H9 (cell line): ENCODE results near the gene RICTOR. TPM values are rescaled to one million over a fixed set of nuclear protein-coding genes. Genes with fewer than 3 reads are reported as not detected.

Experiments
- DNase-seq: peaks from one replicate; pipeline ENCODE4 v3.0.0-alpha.2; 2017
- H2AFZ ChIP-seq: one replicate; pipeline ENCODE4 v1.6.1; 2013; ENCODE audit warnings: mild to moderate bottlenecking, low read length, control low read depth, moderate library complexity
- H2AK5ac ChIP-seq: 2 replicates; pipeline ENCODE4 v1.6.1; 2013; ENCODE audit warnings: low read length, control low read depth, mixed read lengths; ENCODE audit not compliant: insufficient read length
- H2BK120ac ChIP-seq: one replicate; pipeline ENCODE4 v1.6.1; 2013; ENCODE audit warnings: low read depth, mild to moderate bottlenecking, low read length, control low read depth, inconsistent platforms; ENCODE audit not compliant: poor library complexity, severe bottlenecking
- H2BK12ac ChIP-seq: 2 replicates; pipeline ENCODE4 v1.6.1; 2013; ENCODE audit warnings: low read length, control low read depth, mixed read lengths, low read depth; ENCODE audit not compliant: insufficient read length
- H2BK15ac ChIP-seq: 2 replicates; pipeline ENCODE4 v1.6.1; 2013; ENCODE audit warnings: low read depth, low read length, control low read depth
- H2BK20ac ChIP-seq: one replicate; pipeline ENCODE4 v1.6.1; 2013; ENCODE audit warnings: low read depth, mild to moderate bottlenecking, low read length, control low read depth, inconsistent platforms; ENCODE audit not compliant: poor library complexity, severe bottlenecking
- H2BK5ac ChIP-seq: 2 replicates; pipeline ENCODE4 v1.6.1; 2013; ENCODE audit warnings: low read length, control low read depth, mixed read lengths; ENCODE audit not compliant: insufficient read length
- H3K14ac ChIP-seq: 2 replicates; pipeline ENCODE4 v1.6.1; 2013; ENCODE audit warnings: low read length, control low read depth; ENCODE audit not compliant: insufficient read depth
- H3K18ac ChIP-seq: 2 replicates; pipeline ENCODE4 v1.6.1; 2013; ENCODE audit warnings: low read depth, mild to moderate bottlenecking, mixed read lengths, low read length, control low read depth; ENCODE audit not compliant: insufficient read length
- H3K23ac ChIP-seq: 2 replicates; pipeline ENCODE4 v1.6.1; 2013; ENCODE audit warnings: low read length, control low read depth, mixed read lengths, low read depth; ENCODE audit not compliant: insufficient read length
- H3K23me2 ChIP-seq: 2 replicates; pipeline ENCODE4 v1.6.1; 2013; ENCODE audit warnings: low read depth, mild to moderate bottlenecking, mixed read lengths, low read length, control low read depth; ENCODE audit not compliant: insufficient read length, poor library complexity, severe bottlenecking
- H3K27ac ChIP-seq: 2 replicates; pipeline ENCODE4 v1.5.1; 2013; ENCODE audit warnings: low read length, control low read depth, mixed read lengths, low read depth; ENCODE audit not compliant: insufficient read length
- H3K27me3 ChIP-seq: 2 replicates; pipeline ENCODE4 v1.6.1; 2013; ENCODE audit warnings: low read length, control low read depth, inconsistent platforms; ENCODE audit not compliant: insufficient read depth
- H3K4ac ChIP-seq: 2 replicates; pipeline ENCODE4 v1.6.1; 2013; ENCODE audit warnings: low read depth, mild to moderate bottlenecking, control low read depth, inconsistent platforms, low read length, moderate library complexity
- H3K4me1 ChIP-seq: 2 replicates; pipeline ENCODE4 v1.6.1; 2013; ENCODE audit warnings: low read length, control low read depth, inconsistent platforms; ENCODE audit not compliant: insufficient read depth
- H3K4me2 ChIP-seq: 2 replicates; pipeline ENCODE4 v1.6.1; 2013; ENCODE audit warnings: low read length, control low read depth, mixed read lengths; ENCODE audit not compliant: insufficient read length, insufficient read depth
- H3K56ac ChIP-seq: 2 replicates; pipeline ENCODE4 v1.6.1; 2013; ENCODE audit warnings: low read depth, mild to moderate bottlenecking, mixed read lengths, low read length, control low read depth; ENCODE audit not compliant: insufficient read length
- H3K79me1 ChIP-seq: 2 replicates; pipeline ENCODE4 v1.6.1; 2013; ENCODE audit warnings: low read depth, mild to moderate bottlenecking, moderate library complexity, low read length, control low read depth, inconsistent platforms; ENCODE audit not compliant: insufficient read depth, poor library complexity, severe bottlenecking
- H3K79me2 ChIP-seq: 2 replicates; pipeline ENCODE4 v1.6.1; 2013; ENCODE audit warnings: low read length, control low read depth, inconsistent platforms; ENCODE audit not compliant: insufficient read depth
- H3K9ac ChIP-seq: 2 replicates; pipeline ENCODE4 v1.6.1; 2013; ENCODE audit warnings: low read length, control low read depth, mixed read lengths; ENCODE audit not compliant: insufficient read length; ENCODE audit errors: extremely low read depth
- H3K9me3 ChIP-seq: one replicate; pipeline ENCODE4 v1.6.1; 2013; ENCODE audit warnings: low read depth, low read length, inconsistent platforms; ENCODE audit not compliant: control insufficient read depth
- H3T11ph ChIP-seq: one replicate; pipeline ENCODE4 v1.6.1; 2013; ENCODE audit warnings: mild to moderate bottlenecking, low read length, control low read depth, inconsistent platforms
- H4K20me1 ChIP-seq: one replicate; pipeline ENCODE4 v1.6.1; 2013; ENCODE audit not compliant: control insufficient read depth, insufficient read length, insufficient read depth
- H4K5ac ChIP-seq: 2 replicates; pipeline ENCODE4 v1.6.1; 2013; ENCODE audit warnings: low read depth, mild to moderate bottlenecking, mixed read lengths, low read length, control low read depth; ENCODE audit not compliant: insufficient read length
- H4K8ac ChIP-seq: replicated peaks from 2 replicates; pipeline ENCODE4 v1.6.1; 2013; ENCODE audit warnings: low read length, control low read depth, mixed read lengths, low read depth; ENCODE audit not compliant: insufficient read length
- H4K91ac ChIP-seq: 2 replicates; pipeline ENCODE4 v1.6.1; 2013; ENCODE audit warnings: low read depth, mild to moderate bottlenecking, moderate library complexity, mixed read lengths, low read length, control low read depth; ENCODE audit not compliant: insufficient read length
- H3K27ac Mint-ChIP-seq, 3 experiments: 2 replicates in 2 of 3; 3 replicates in 1 of 3; pipeline ENCODE4 v1.8.0; 2020 to 2021; ENCODE audit warnings: mixed read lengths in 3 of 3, mild to moderate bottlenecking in 1 of 3, moderate library complexity in 1 of 3
- H3K27me3 Mint-ChIP-seq: 2 replicates; pipeline ENCODE4 v1.8.0; 2021; ENCODE audit warnings: low read depth, mild to moderate bottlenecking, moderate library complexity, mixed read lengths
- H3K36me3 Mint-ChIP-seq, 3 experiments: 2 replicates in 2 of 3; 3 replicates in 1 of 3; pipeline ENCODE4 v1.8.0; 2020 to 2021; ENCODE audit warnings: low read depth in 3 of 3, mixed read lengths in 3 of 3; ENCODE audit not compliant: insufficient read depth in 1 of 3
- H3K4me1 Mint-ChIP-seq, 2 experiments: 2 replicates each; pipeline ENCODE4 v1.8.0; 2020; ENCODE audit warnings: mixed read lengths in 2 of 2
- H3K4me3 Mint-ChIP-seq, 2 experiments: 2 replicates in 1 of 2; 3 replicates in 1 of 2; pipeline ENCODE4 v1.8.0; 2020 to 2021; ENCODE audit warnings: mild to moderate bottlenecking in 2 of 2, mixed read lengths in 2 of 2, moderate library complexity in 1 of 2
- H3K9me3 Mint-ChIP-seq, 2 experiments: 2 replicates in 1 of 2; 3 replicates in 1 of 2; pipeline ENCODE4 v1.8.0; 2020; ENCODE audit warnings: mild to moderate bottlenecking in 2 of 2, mixed read lengths in 2 of 2, moderate library complexity in 1 of 2
- CTCF ChIP-seq: fragments of 200-600 bp; sonication (generic); conservative IDR thresholded peaks from 3 replicates; pipeline ENCODE4 v1.8.0; 2021; ENCODE audit warnings: antibody characterized with exemption, mild to moderate bottlenecking
- WGBS: extraction: QIAGEN DNeasy Blood & Tissue Kit; methylation state at CpG from one replicate; pipeline ENCODE4 v1.1.7; 2013; ENCODE audit warnings: missing lambda C conversion rate, low lambda C conversion rate, mixed read lengths; ENCODE audit not compliant: insufficient read length; ENCODE audit errors: extremely low coverage; 5-methylcytosine and 5-hydroxymethylcytosine counted together
- total RNA-seq: library from RNA; stranded (reverse); gene quantifications from 2 replicates; pipeline ENCODE4 v1.2.1, GENCODE V29; 2021

RICTOR gene
- total RNA-seq, 1 experiment from 2014 or later: 20.9 TPM

- H3K27ac Mint-ChIP-seq: no peak overlapping the region
- Histone ChIP-seq H4K20me1 (no peaks in the 10 kb centered on the region), H3K27ac (no peak overlapping the region), H3K4ac (no peak overlapping the region), H4K91ac (no peak overlapping the region), H4K5ac (no peak overlapping the region), H3K4me2 (no peak overlapping the region), H2BK120ac (no peak overlapping the region), H3K27me3 (no peaks in the 10 kb centered on the region), H2AK5ac (no peak overlapping the region), H3K14ac (no peak overlapping the region), H3K56ac (no peak overlapping the region), H2BK15ac (no peak overlapping the region), H3K4me1 (no peaks in the 10 kb centered on the region), H4K8ac (no peak overlapping the region), H3K23ac (no peak overlapping the region), H3K79me2 (no peaks in the 10 kb centered on the region), H3K79me1 (no peaks in the 10 kb centered on the region), H2AFZ (no peak overlapping the region), H2BK12ac (no peak overlapping the region), H3K18ac (no peak overlapping the region), H2BK20ac (no peak overlapping the region), H3K23me2 (no peaks in the 10 kb centered on the region), H2BK5ac (no peak overlapping the region), H3K9ac (no peak overlapping the region), H3K9me3 (no peaks in the 10 kb centered on the region), H3T11ph (no peak overlapping the region)
- DNase-seq: no peak
- no peaks in the 10 kb centered on the region for H3K4me1 Mint-ChIP-seq
- no peak for TF ChIP-seq CTCF
- H3K9me3 Mint-ChIP-seq: no peaks in the 10 kb centered on the region
- H3K4me3 Mint-ChIP-seq: no peak overlapping the region
- WGBS: no CpG with 5 or more reads among the region's 3 CpGs
- no peaks in the 10 kb centered on the region for H3K36me3 Mint-ChIP-seq
- no peaks in the 10 kb centered on the region for H3K27me3 Mint-ChIP-seq
These were observed 42.4 kb upstream of the RICTOR start for GRCh38 chr5:39116344-39117170.
